ENCODE measurements around the gene CAMK2A. TPM values are rescaled to one million over a fixed set of nuclear protein-coding genes. Genes with fewer than 3 reads are reported as not detected.

Gene CAMK2A
- total RNA-seq, 1 donor from 2014 or later = 1.2 TPM

DNA sequence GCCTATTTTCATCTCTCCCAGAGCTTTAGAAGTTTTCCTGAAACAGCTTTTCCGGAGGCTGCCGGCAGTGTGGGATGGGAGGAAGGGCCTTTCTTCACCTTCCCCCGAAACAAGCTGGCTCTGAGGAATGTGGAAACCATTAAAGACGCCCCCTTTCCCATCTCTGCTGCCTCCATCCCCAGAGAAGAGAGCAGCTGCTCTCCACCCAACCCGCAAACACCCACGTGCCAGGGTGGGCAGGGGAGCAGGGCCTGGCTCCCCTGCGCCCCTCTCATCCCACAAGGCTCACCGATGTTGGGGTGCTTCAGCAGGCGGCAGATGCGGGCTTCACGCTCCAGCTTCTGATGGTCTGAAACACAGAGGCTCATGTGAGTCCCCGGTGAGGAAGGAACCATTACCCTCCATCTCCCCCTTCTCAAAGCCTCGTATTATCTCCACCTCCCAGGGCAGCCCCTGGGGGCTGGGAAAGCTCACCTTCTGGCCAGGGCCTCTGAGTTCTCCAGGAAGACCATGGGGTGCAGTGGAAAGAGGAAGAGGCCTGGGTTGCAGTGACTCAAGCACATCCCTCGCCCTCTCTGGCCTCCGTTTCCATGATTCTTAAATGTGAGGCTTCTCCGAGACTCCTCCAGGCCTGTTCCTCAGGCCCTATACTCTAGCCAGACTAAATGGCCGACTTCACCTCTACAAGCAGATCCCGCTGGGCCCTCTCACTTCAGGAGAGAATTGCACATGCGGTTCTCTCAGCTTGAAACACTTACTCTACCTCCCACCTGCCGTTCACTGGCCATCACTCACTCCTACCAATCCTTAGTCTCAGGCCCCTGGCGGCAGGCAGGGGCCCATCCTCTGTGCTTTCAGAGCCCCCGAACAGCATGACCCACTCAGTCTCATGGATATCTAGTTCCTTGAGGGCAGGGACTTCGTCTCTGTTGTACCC lies 24.6 kb downstream of the CAMK2A start:
- H3K4me1 Mint-ChIP-seq (ENCODE audit: low read depth, unreplicated experiment) = peaks cover 34% of the 10 kb centered on the region
- Histone ChIP-seq H3K9ac (ENCODE audit: low read length) (no peak overlapping the region), H3K4me1 (ENCODE audit: insufficient read depth, low read length) (peaks cover 22% of the 10 kb centered on the region), H3K36me3 (ENCODE audit: insufficient read depth, low read length) (no peaks in the 10 kb centered on the region), H3K4me3 (ENCODE audit: insufficient read depth, low read depth, low read length) (no peak overlapping the region), H3K9me3 (ENCODE audit: insufficient read depth, low read depth, low read length) (no peaks in the 10 kb centered on the region), H3K79me2 (ENCODE audit: insufficient read depth, low read length) (no peaks in the 10 kb centered on the region), H4K20me1 (ENCODE audit: insufficient read depth, low read length) (no peaks in the 10 kb centered on the region), H3K27me3 (ENCODE audit: insufficient read depth, low read length) (no peaks in the 10 kb centered on the region), H3K27ac (ENCODE audit: low read depth, low read length) (no peak overlapping the region), H2AFZ (ENCODE audit: low read depth, low read length) (no peak overlapping the region), H3K4me2 (ENCODE audit: low read length) (peak overlapping the region; percentile 75)
- H3K9me3 Mint-ChIP-seq (ENCODE audit: unreplicated experiment) = no peaks in the 10 kb centered on the region
- H3K27me3 Mint-ChIP-seq (ENCODE audit: low read depth, unreplicated experiment) = peaks cover 5% of the 10 kb centered on the region
- no peaks in the 10 kb centered on the region for H3K36me3 Mint-ChIP-seq (ENCODE audit: low read depth, unreplicated experiment)
- H3K4me3 Mint-ChIP-seq (ENCODE audit: unreplicated experiment) = no peak overlapping the region
- peak overlapping the region; percentile 31 for H3K27ac Mint-ChIP-seq (ENCODE audit: unreplicated experiment)
- FAIRE-seq = no peak
- TF ChIP-seq, protein P1, sequence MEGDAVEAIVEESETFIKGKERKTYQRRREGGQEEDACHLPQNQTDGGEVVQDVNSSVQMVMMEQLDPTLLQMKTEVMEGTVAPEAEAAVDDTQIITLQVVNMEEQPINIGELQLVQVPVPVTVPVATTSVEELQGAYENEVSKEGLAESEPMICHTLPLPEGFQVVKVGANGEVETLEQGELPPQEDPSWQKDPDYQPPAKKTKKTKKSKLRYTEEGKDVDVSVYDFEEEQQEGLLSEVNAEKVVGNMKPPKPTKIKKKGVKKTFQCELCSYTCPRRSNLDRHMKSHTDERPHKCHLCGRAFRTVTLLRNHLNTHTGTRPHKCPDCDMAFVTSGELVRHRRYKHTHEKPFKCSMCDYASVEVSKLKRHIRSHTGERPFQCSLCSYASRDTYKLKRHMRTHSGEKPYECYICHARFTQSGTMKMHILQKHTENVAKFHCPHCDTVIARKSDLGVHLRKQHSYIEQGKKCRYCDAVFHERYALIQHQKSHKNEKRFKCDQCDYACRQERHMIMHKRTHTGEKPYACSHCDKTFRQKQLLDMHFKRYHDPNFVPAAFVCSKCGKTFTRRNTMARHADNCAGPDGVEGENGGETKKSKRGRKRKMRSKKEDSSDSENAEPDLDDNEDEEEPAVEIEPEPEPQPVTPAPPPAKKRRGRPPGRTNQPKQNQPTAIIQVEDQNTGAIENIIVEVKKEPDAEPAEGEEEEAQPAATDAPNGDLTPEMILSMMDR (IDR thresholded peaks at IDR 0.05; ENCODE audit: insufficient read depth, low read depth, low read length) = no peak
- TF ChIP-seq EZH2 (IDR thresholded peaks at IDR 0.05; ENCODE audit: insufficient read depth, low read length) = no peak
- no peak for DNase-seq (ENCODE audit: low read depth)

DNA sequence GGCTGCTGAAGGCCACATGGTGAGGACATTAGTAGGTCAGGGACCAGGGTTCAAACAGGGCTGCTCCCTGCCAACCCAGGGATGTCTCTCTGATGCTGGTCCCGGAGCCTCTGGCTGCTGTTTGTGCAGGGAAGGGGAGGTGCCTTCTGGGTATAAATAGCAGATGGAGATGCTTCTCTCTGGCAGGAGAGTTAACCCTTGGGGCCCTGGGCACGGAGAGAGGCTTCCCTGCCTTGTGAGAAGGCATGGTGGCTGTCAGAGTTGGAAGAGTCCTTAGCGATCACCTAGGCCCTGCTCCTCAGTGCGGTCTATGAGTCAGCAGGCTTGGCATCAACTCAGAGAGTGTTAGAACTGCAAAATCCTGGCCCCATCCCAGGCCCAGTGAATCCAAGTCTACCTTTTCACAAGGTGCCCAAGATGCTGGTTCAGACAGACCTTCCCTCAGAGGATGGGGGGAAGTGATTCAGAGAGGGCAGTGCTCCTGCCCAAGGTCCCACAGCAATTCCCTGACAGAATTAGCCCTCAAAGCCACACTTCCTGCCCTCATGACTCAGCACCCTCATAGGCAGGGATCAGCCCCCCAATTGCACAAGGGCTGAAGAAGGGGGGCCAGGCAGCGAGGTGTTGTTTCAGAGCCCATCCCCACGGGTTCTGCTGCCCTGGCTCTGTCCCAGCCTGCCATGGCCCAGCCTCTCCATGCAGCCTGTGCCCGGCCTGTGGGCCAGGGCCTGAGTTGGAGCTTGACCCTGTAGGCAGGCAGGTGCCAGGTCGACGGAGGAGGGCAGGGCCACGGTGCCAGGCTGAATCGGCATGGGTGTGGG lies 25.6 kb downstream of the CAMK2A start:
- no peak for TF ChIP-seq EZH2 (IDR thresholded peaks at IDR 0.05; ENCODE audit: insufficient read depth, low read length)
- TF ChIP-seq, protein P1 (IDR thresholded peaks at IDR 0.05; ENCODE audit: insufficient read depth, low read depth, low read length) = no peak
- H3K27me3 Mint-ChIP-seq (ENCODE audit: low read depth, unreplicated experiment) = peaks cover 4% of the 10 kb centered on the region
- Histone ChIP-seq H4K20me1 (ENCODE audit: insufficient read depth, low read length) (no peaks in the 10 kb centered on the region), H3K9ac (ENCODE audit: low read length) (peak overlapping the region; percentile 17), H3K4me2 (ENCODE audit: low read length) (peak overlapping the region; percentile 75), H3K4me3 (ENCODE audit: insufficient read depth, low read depth, low read length) (no peak overlapping the region), H3K9me3 (ENCODE audit: insufficient read depth, low read depth, low read length) (no peaks in the 10 kb centered on the region), H3K4me1 (ENCODE audit: insufficient read depth, low read length) (peaks cover 22% of the 10 kb centered on the region), H3K27ac (ENCODE audit: low read depth, low read length) (peak overlapping the region; percentile 9), H3K79me2 (ENCODE audit: insufficient read depth, low read length) (no peaks in the 10 kb centered on the region), H2AFZ (ENCODE audit: low read depth, low read length) (no peak overlapping the region), H3K27me3 (ENCODE audit: insufficient read depth, low read length) (no peaks in the 10 kb centered on the region), H3K36me3 (ENCODE audit: insufficient read depth, low read length) (no peaks in the 10 kb centered on the region)
- H3K36me3 Mint-ChIP-seq (ENCODE audit: low read depth, unreplicated experiment) = no peaks in the 10 kb centered on the region
- H3K9me3 Mint-ChIP-seq (ENCODE audit: unreplicated experiment) = no peaks in the 10 kb centered on the region
- FAIRE-seq (peak; percentile 98), DNase-seq (ENCODE audit: low read depth) (peak; percentile 89)
- H3K27ac Mint-ChIP-seq (ENCODE audit: unreplicated experiment) = no peak overlapping the region
- H3K4me1 Mint-ChIP-seq (ENCODE audit: low read depth, unreplicated experiment) = peaks cover 34% of the 10 kb centered on the region
- no peak overlapping the region for H3K4me3 Mint-ChIP-seq (ENCODE audit: unreplicated experiment)
